DOHH2 (cell line): ENCODE measurements around the gene TOR1AIP2.

Experiments
- H3F3A ChIP-seq: fragments of 200-600 bp; sonication (generic), shearing (Covaris generic); 2 replicates; pipeline ENCODE4 v1.6.0; 2016; ENCODE audit warnings: antibody characterized with exemption, mild to moderate bottlenecking; ENCODE audit not compliant: control insufficient read depth, insufficient read depth
- H3K27ac ChIP-seq: fragments of 200-600 bp; sonication (generic); 2 replicates; pipeline ENCODE4 v1.5.1; 2014; ENCODE audit warnings: low read depth, mild to moderate bottlenecking, low read length, moderate library complexity
- H3K27me3 ChIP-seq: fragments of 200-600 bp; sonication (generic); 2 replicates; pipeline ENCODE4 v1.6.1; 2014; ENCODE audit warnings: mild to moderate bottlenecking, low read length, mixed read lengths; ENCODE audit not compliant: control insufficient read depth
- H3K36me3 ChIP-seq: fragments of 200-600 bp; sonication (generic); 2 replicates; pipeline ENCODE4 v1.6.1; 2014; ENCODE audit warnings: mild to moderate bottlenecking, low read length, moderate library complexity, mixed read lengths; ENCODE audit not compliant: control insufficient read depth
- H3K4me1 ChIP-seq: fragments of 200-600 bp; sonication (generic); 2 replicates; pipeline ENCODE4 v1.6.1; 2014; ENCODE audit warnings: mild to moderate bottlenecking, low read length, mixed read lengths; ENCODE audit not compliant: control insufficient read depth
- H3K4me2 ChIP-seq: fragments of 200-600 bp; sonication (generic); 2 replicates; pipeline ENCODE4 v1.6.0; 2014; ENCODE audit warnings: mild to moderate bottlenecking, low read length, moderate library complexity
- H3K4me3 ChIP-seq: fragments of 200-600 bp; sonication (generic); 2 replicates; pipeline ENCODE4 v1.5.1; 2014; ENCODE audit warnings: mild to moderate bottlenecking, low read length, mixed read lengths
- H3K79me2 ChIP-seq: fragments of 200-600 bp; sonication (generic); 2 replicates; pipeline ENCODE4 v1.6.1; 2014; ENCODE audit warnings: mild to moderate bottlenecking, low read length, mixed read lengths; ENCODE audit not compliant: control insufficient read depth
- H3K9me2 ChIP-seq: fragments of 200-600 bp; sonication (generic); replicated peaks from 2 replicates; pipeline ENCODE4 v1.6.1; 2014; ENCODE audit warnings: mild to moderate bottlenecking, low read length, mixed read lengths; ENCODE audit not compliant: control insufficient read depth
- H3K9me3 ChIP-seq: fragments of 200-600 bp; sonication (generic); 2 replicates; pipeline ENCODE4 v1.6.1; 2014; ENCODE audit warnings: antibody characterized with exemption, low read length, mixed read lengths; ENCODE audit not compliant: control insufficient read depth, insufficient read depth
- H4K20me1 ChIP-seq: fragments of 200-600 bp; sonication (generic); 2 replicates; pipeline ENCODE4 v1.6.0; 2014; ENCODE audit warnings: low read depth, mild to moderate bottlenecking, antibody characterized with exemption, low read length, moderate library complexity; ENCODE audit not compliant: control insufficient read depth, insufficient read depth
- CTCF ChIP-seq: fragments of 200-600 bp; sonication (generic); IDR thresholded peaks from one replicate; pipeline ENCODE4 v1.5.1; 2014; ENCODE audit warnings: antibody characterized with exemption, mild to moderate bottlenecking, low read depth, low read length; ENCODE audit not compliant: poor library complexity, severe bottlenecking
- EZH2phosphoT487 ChIP-seq: fragments of 200-600 bp; sonication (generic); IDR thresholded peaks from 2 replicates; pipeline ENCODE4 v1.6.1; 2017; ENCODE audit warnings: borderline replicate concordance, mild to moderate bottlenecking, antibody characterized with exemption, low read length, moderate library complexity, mixed read lengths

The TOR1AIP2 gene

DNA sequence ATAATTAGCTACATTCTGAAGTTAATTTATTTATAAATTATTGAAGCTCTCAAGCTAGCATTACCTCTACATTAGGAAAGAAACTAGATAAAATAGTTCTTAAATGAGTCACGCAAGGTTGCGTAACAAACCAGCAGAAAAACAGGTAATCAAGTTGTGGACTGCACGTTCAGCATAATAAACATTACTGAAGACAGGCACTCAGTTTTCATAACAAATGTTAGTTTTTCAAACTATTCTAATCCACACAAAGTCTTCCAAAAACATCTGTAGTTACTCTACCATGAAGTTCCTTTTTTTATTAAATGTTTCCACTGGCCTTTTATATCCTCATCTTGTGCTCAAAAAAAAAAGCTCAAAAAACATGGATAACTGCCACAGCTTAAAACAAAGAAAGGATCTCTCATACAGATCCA lies 1.3 kb downstream of the TOR1AIP2 start:
- Histone ChIP-seq H3K9me3 (no peaks in the 10 kb centered on the region), H3K4me2 (peak overlapping the region; percentile 87), H3K4me1 (peaks cover 60% of the 10 kb centered on the region), H3K27me3 (no peaks in the 10 kb centered on the region), H3K79me2 (peaks cover 66% of the 10 kb centered on the region), H3K27ac (0 out of 2 replicates have a peak overlapping the region, but pooled peaks have one; percentile 0), H3F3A (peaks cover 11% of the 10 kb centered on the region; the same call in 1 of the 2 replicates), H4K20me1 (no peaks in the 10 kb centered on the region), H3K36me3 (peaks cover 43% of the 10 kb centered on the region), H3K9me2 (no peaks in the 10 kb centered on the region), H3K4me3 (peak overlapping the region; percentile 78)
- TF ChIP-seq CTCF (no peak), EZH2phosphoT487 (no peak)

GRCh38 chr1:179875596-179876299 lies 1.9 kb downstream of the TOR1AIP2 start:
- Histone ChIP-seq H3K27me3 (no peaks in the 10 kb centered on the region), H3F3A (peaks cover 11% of the 10 kb centered on the region; the same call in 1 of the 2 replicates), H3K27ac (no peak overlapping the region), H3K9me2 (no peaks in the 10 kb centered on the region), H3K4me2 (peak overlapping the region; percentile 87), H4K20me1 (no peaks in the 10 kb centered on the region), H3K9me3 (no peaks in the 10 kb centered on the region), H3K4me1 (peaks cover 63% of the 10 kb centered on the region), H3K4me3 (peak overlapping the region; percentile 78), H3K79me2 (peaks cover 67% of the 10 kb centered on the region), H3K36me3 (peaks cover 43% of the 10 kb centered on the region)
- TF ChIP-seq CTCF = no peak
- no peak for TF ChIP-seq EZH2phosphoT487

DNA sequence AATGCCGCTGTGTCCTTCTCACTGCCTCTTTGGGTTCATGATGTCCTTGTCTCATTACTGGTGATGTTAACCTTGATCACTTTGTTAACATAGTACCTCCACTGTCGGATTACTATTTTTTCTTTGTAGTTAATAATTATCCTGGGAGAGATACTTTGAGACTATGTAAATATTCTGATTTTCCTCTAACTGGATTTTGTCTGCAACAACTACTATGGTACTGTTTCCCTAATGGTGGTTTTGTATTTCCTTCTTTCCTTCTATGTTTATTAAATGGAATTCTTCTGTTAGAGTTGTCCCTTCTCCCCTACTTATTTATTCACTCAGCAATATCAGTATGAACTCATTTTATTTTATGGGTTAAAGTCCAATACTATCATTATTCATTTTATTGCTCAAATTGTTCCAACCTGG lies 4.2 kb downstream of the TOR1AIP2 start:
- no peaks in the 10 kb centered on the region for H4K20me1 ChIP-seq
- H3K4me2 ChIP-seq = peak overlapping the region; percentile 42
- H3K9me3 ChIP-seq = no peaks in the 10 kb centered on the region
- H3K36me3 ChIP-seq = peaks cover 46% of the 10 kb centered on the region
- H3K4me1 ChIP-seq = peaks cover 57% of the 10 kb centered on the region
- TF ChIP-seq CTCF (no peak), EZH2phosphoT487 (no peak)
- H3K27ac ChIP-seq = no peak overlapping the region
- H3K4me3 ChIP-seq = no peak overlapping the region
- no peaks in the 10 kb centered on the region for H3K27me3 ChIP-seq
- peaks cover 81% of the 10 kb centered on the region for H3K79me2 ChIP-seq
- no peaks in the 10 kb centered on the region for H3K9me2 ChIP-seq
- H3F3A ChIP-seq = peaks cover 4% of the 10 kb centered on the region; the same call in 1 of the 2 replicates
